ENCODE data around the gene C5orf58. TPM values are rescaled to one million over a fixed set of nuclear protein-coding genes. Genes with fewer than 3 reads are reported as not detected.

Gene C5orf58
- total and polyA plus RNA-seq, 2 donors (not counting 1 experiment from before 2014, with no cell fraction given): not detected

- H3K27me3 Mint-ChIP-seq: peaks cover 13% of the 10 kb centered on the region
- intact Hi-C loops (cut with micrococcal nuclease): loop anchor here (1.0 to 5.0 kb wide), 6 partner anchors 34 to 166 kb away; no protein-coding TSS in a partner anchor
- H3K79me2 ChIP-seq (ENCODE audit: control insufficient read depth, insufficient read depth, low read length): no peaks in the 10 kb centered on the region
- TF ChIP-seq CTCF (IDR thresholded peaks at IDR 0.05): peak; percentile 64
- TF ChIP-seq EZH2 (IDR thresholded peaks at IDR 0.05; ENCODE audit: borderline replicate concordance, insufficient read depth, low read depth, low read length, poor library complexity, severe bottlenecking): no peak
- no peaks in the 10 kb centered on the region for H3K9me3 Mint-ChIP-seq (ENCODE audit: insufficient read depth)
- H3K4me1 Mint-ChIP-seq: peaks cover 19% of the 10 kb centered on the region
- no peaks in the 10 kb centered on the region for H4K20me1 ChIP-seq (ENCODE audit: control insufficient read depth, insufficient read depth, low read length, poor library complexity, severe bottlenecking)
- ATAC-seq (ENCODE audit: low read depth): peak; percentile 22
- H3K27ac ChIP-seq (ENCODE audit: low read length in 2 of 2): peak overlapping the region in 1 of 2 donors; percentile 35
- H3K9ac ChIP-seq (ENCODE audit: low read length): no peak overlapping the region
- peaks cover 0 to 2% of the 10 kb centered on the region in 2 experiments for H3K36me3 ChIP-seq (replicated peaks in 1 of 2; ENCODE audit: control extremely low read depth in 1 of 2, control insufficient read depth in 1 of 2, extremely low read depth in 1 of 2, insufficient read depth in 2 of 2, low read length in 1 of 2)
- H3K4me1 ChIP-seq (ENCODE audit: control insufficient read depth in 2 of 2, insufficient read depth in 2 of 2, low read length in 2 of 2): peaks cover 13 to 17% of the 10 kb centered on the region in 2 donors
- peak overlapping the region; percentile 56 for H3K4me2 ChIP-seq (replicated peaks; ENCODE audit: low read depth, low read length, poor library complexity, severe bottlenecking)
- POLR2A ChIA-PET: no interaction called here
- H3K4me3 Mint-ChIP-seq: peak overlapping the region; percentile 47
- CTCF ChIA-PET: interaction anchor here (0.7 to 6.9 kb wide), 21 partner anchors 9 to 155 kb away, joined by 3 to 218 read pairs (median 5); partner anchors contain the start of gene LCP2
- H2AFZ ChIP-seq (ENCODE audit: insufficient read depth, low read depth, low read length, poor library complexity, severe bottlenecking): no peak overlapping the region
- DNase-seq: no peak
- 67% methylated on average over 3 of the region's 15 CpGs for WGBS (ENCODE audit: insufficient coverage)
- no peaks in the 10 kb centered on the region for H3K9me3 ChIP-seq (ENCODE audit: control extremely low read depth in 1 of 3, control insufficient read depth in 2 of 3, insufficient read depth in 1 of 3, low read length in 2 of 3)
- no peak overlapping the region for H3K27ac Mint-ChIP-seq
- no peak overlapping the region for H3K4me3 ChIP-seq (ENCODE audit: control extremely low read depth in 1 of 5, extremely low read depth in 1 of 5, insufficient read depth in 1 of 5, low read depth in 2 of 5, low read length in 4 of 5)
- peaks cover 0 to 5% (median 0%) of the 10 kb centered on the region in 4 experiments for H3K27me3 ChIP-seq (replicated peaks in 1 of 4; ENCODE audit: control extremely low read depth in 1 of 4, control insufficient read depth in 3 of 4, insufficient read depth in 4 of 4, low read length in 3 of 4)
Measured at GRCh38 chr5:170268153-170268689, 35.4 kb downstream of the C5orf58 start.

GRCh38 chr5:170268884-170269283 lies 36.1 kb downstream of the C5orf58 start:
- ChIA-PET CTCF (interaction anchor here (0.8 to 6.9 kb wide), 15 partner anchors 8 to 154 kb away, joined by 3 to 218 read pairs (median 17); partner anchors contain the start of gene LCP2), POLR2A (interaction anchor here (0.6 kb wide), 2 partner anchors 50 to 74 kb away, joined by 3 read pairs; no protein-coding TSS in a partner anchor)
- Histone ChIP-seq H3K27me3 (replicated peaks in 1 of 4; ENCODE audit: control extremely low read depth in 1 of 4, control insufficient read depth in 3 of 4, insufficient read depth in 4 of 4, low read length in 3 of 4) (peaks cover 0 to 5% (median 0%) of the 10 kb centered on the region in 4 experiments), H3K79me2 (ENCODE audit: control insufficient read depth, insufficient read depth, low read length) (no peaks in the 10 kb centered on the region), H3K9me3 (ENCODE audit: control extremely low read depth in 1 of 3, control insufficient read depth in 2 of 3, insufficient read depth in 1 of 3, low read length in 2 of 3) (no peaks in the 10 kb centered on the region), H3K36me3 (replicated peaks in 1 of 2; ENCODE audit: control extremely low read depth in 1 of 2, control insufficient read depth in 1 of 2, extremely low read depth in 1 of 2, insufficient read depth in 2 of 2, low read length in 1 of 2) (peaks cover 3% of the 10 kb centered on the region in 2 experiments), H2AFZ (ENCODE audit: insufficient read depth, low read depth, low read length, poor library complexity, severe bottlenecking) (no peak overlapping the region), H3K27ac (ENCODE audit: low read length in 2 of 2) (no peak overlapping the region), H3K4me3 (ENCODE audit: control extremely low read depth in 1 of 5, extremely low read depth in 1 of 5, insufficient read depth in 1 of 5, low read depth in 2 of 5, low read length in 4 of 5) (no peak overlapping the region), H3K9ac (ENCODE audit: low read length) (no peak overlapping the region), H4K20me1 (ENCODE audit: control insufficient read depth, insufficient read depth, low read length, poor library complexity, severe bottlenecking) (no peaks in the 10 kb centered on the region), H3K4me1 (ENCODE audit: control insufficient read depth in 2 of 2, insufficient read depth in 2 of 2, low read length in 2 of 2) (peaks cover 13 to 17% of the 10 kb centered on the region in 2 donors), H3K4me2 (replicated peaks; ENCODE audit: low read depth, low read length, poor library complexity, severe bottlenecking) (no peak overlapping the region)
- no peaks in the 10 kb centered on the region for H3K9me3 Mint-ChIP-seq (ENCODE audit: insufficient read depth)
- peaks cover 19% of the 10 kb centered on the region for H3K4me1 Mint-ChIP-seq
- DNase-seq (no peak), ATAC-seq (ENCODE audit: low read depth) (no peak)
- H3K27me3 Mint-ChIP-seq: peaks cover 13% of the 10 kb centered on the region
- peak overlapping the region; percentile 75 for H3K27ac Mint-ChIP-seq
- H3K4me3 Mint-ChIP-seq: peak overlapping the region; percentile 47
- TF ChIP-seq CTCF (IDR thresholded peaks at IDR 0.05) (no peak), EZH2 (IDR thresholded peaks at IDR 0.05; ENCODE audit: borderline replicate concordance, insufficient read depth, low read depth, low read length, poor library complexity, severe bottlenecking) (no peak)
- intact Hi-C loops (cut with micrococcal nuclease): loop anchor here (1.0 to 5.0 kb wide), 6 partner anchors 33 to 167 kb away; no protein-coding TSS in a partner anchor
- 24% methylated on average over 3 of the region's 3 CpGs for WGBS (ENCODE audit: insufficient coverage)

Measured in B cell (primary cell).